Thyroid gland (tissue), 4 donors: ENCODE measurements around the gene PRSS50. TPM values are rescaled to one million over a fixed set of nuclear protein-coding genes. Genes with fewer than 3 reads are reported as not detected.

Experiments
- DNase-seq, 2 donors: peaks; one replicate each; pipeline ENCODE4 v3.0.0-alpha.2; 2019
- H3K27ac ChIP-seq, 3 donors: fragments of 200-600 bp; sonication (generic); 1 replicate in 2 of 3; 2 replicates in 1 of 3; pipeline ENCODE4 v1.5.1; 2016 to 2019; ENCODE audit warnings: mild to moderate bottlenecking in 1 of 3, moderate library complexity in 1 of 3
- H3K27me3 ChIP-seq: fragments of 200-600 bp; sonication (generic); one replicate; pipeline ENCODE4 v1.5.1; 2019
- H3K36me3 ChIP-seq, 2 donors: fragments of 200-600 bp; sonication (generic); one replicate each; pipeline ENCODE4 v1.5.1; 2016 to 2019
- H3K4me1 ChIP-seq, 2 donors: fragments of 200-600 bp; sonication (generic); one replicate each; pipeline ENCODE4 v1.5.1; 2017 to 2019
- H3K4me3 ChIP-seq, 3 donors: fragments of 200-600 bp; sonication (generic); replicated peaks in 1 of 3; 1 replicate in 2 of 3; 2 replicates in 1 of 3; pipeline ENCODE4 v1.5.1; 2016; ENCODE audit warnings: mild to moderate bottlenecking in 1 of 3
- H3K9me3 ChIP-seq: fragments of 200-600 bp; sonication (generic); one replicate; pipeline ENCODE4 v1.5.1; 2017
- POLR2A ChIP-seq, 2 donors: fragments of 450-650 bp; IDR thresholded peaks; one replicate each; pipeline ENCODE4 v1.6.1; 2017; ENCODE audit warnings: antibody characterized with exemption in 2 of 2, mild to moderate bottlenecking in 2 of 2, moderate library complexity in 1 of 2
- WGBS, 2 donors: methylation state at CpG; one replicate each; pipeline ENCODE4 v1.1.5; 2017; 5-methylcytosine and 5-hydroxymethylcytosine counted together
- intact Hi-C: fragments of 100-400 bp; cut with DNase I; formaldehyde crosslinking; loops from one replicate; pipeline ENCODE4 v1.15.1; 2023
- total RNA-seq, 4 donors: library from RNA; depleted of rRNA; stranded (reverse); fragments of >200 nt; gene quantifications; one replicate each; pipeline ENCODE4 v1.2.3, GENCODE V29; 2016
- TF ChIP-seq, protein P1 (sequence below), 6 experiments: fragments of 200-600 bp in 3 of 6; fragments of 450-650 bp in 3 of 6; sonication (generic) in 3 of 6; IDR thresholded peaks; one replicate each; pipeline ENCODE4 v1.5.1; 2016 to 2019; ENCODE audit warnings: antibody characterized with exemption in 6 of 6, mild to moderate bottlenecking in 2 of 6, inconsistent platforms in 1 of 6, moderate library complexity in 1 of 6

Gene PRSS50
- total RNA-seq, 4 donors from 2014 or later, result 1.7 to 6.0 (median 3.6) TPM

DNA sequence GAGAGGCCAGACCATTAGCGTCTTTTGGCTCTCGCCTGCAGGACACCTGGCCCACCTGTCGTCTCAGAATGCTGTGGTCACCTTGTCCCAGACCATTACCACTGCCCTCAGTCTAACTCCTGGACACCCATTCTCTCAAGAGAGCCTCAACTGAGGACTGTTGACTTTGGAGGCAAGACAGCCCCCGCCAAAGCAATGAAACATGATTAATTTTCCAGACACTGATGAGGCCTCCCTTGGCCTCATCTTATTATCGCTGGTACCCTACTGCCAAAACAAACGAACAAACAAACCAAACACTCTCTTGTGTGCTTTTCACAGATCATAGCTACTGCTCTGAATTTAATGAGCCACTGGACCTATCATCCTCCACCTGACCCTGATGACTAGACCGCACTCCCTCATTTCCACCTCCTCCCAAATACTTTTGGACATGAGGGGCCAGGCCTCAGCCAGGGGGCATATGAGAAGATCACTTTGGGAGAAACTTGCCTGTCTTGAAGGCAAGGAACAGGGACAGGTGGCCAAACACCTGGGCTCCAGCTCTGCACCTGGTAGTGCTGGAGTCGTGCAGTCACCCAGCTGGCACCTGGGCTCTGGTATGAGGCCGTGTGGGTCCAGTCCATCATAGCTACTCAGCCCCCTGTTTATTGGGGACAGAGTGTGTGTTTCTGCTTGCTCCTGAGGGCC, 51.8 kb downstream of the PRSS50 start:
- H3K27ac ChIP-seq, result no peak overlapping the region

DNA sequence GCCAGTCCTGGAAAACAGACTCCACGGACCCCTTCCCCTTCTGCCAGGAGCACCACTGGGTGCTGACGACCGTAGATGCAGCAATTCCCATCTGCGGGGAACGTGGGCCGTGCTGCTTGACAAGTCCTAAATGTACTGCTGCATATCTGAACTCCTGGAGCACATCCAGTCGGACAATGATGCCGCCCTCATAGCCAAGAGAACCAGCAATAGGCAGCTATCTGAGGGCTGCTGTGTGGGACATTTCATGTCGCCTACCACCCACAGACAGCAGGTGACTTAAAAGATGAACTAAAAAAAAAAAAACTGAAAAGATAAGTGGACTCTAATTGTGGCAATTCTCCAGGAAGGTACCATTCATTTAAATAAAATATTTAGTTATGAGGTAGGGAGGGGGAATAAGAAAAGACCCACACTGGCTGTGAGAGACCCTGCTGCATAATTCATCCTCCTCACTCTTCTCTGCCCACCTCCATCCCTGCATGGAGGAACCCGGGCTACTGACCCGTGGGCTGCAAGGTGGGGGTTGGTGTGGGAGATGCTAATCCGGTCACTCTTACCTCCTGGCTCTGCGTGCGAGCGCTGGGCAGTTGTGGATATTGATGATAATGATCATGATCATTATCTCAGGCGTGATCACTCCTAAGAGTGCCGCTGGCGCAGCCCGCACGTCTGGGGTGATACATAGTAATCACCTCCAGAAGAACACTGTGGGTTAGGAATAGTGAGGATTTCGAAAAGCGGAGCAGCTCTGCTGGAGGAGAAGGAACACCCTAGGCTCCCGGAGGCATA, 52.5 kb downstream of the PRSS50 start:
- no peaks in the 10 kb centered on the region for H3K27me3 ChIP-seq
- intact Hi-C loops, result no loop called here

More for the DNA sequence above, 51.8 kb downstream of the PRSS50 start:
- no peaks in the 10 kb centered on the region for H3K27me3 ChIP-seq
- DNase-seq, result no peak
- H3K9me3 ChIP-seq, result no peaks in the 10 kb centered on the region
- H3K36me3 ChIP-seq, result no peaks in the 10 kb centered on the region
- WGBS, 2 donors, result 88 to 90% methylated on average over 8 to 9 of the region's 9 CpGs
- intact Hi-C loops, result no loop called here
- no peak for TF ChIP-seq POLR2A (IDR thresholded peaks at IDR 0.05)
- TF ChIP-seq, protein P1, sequence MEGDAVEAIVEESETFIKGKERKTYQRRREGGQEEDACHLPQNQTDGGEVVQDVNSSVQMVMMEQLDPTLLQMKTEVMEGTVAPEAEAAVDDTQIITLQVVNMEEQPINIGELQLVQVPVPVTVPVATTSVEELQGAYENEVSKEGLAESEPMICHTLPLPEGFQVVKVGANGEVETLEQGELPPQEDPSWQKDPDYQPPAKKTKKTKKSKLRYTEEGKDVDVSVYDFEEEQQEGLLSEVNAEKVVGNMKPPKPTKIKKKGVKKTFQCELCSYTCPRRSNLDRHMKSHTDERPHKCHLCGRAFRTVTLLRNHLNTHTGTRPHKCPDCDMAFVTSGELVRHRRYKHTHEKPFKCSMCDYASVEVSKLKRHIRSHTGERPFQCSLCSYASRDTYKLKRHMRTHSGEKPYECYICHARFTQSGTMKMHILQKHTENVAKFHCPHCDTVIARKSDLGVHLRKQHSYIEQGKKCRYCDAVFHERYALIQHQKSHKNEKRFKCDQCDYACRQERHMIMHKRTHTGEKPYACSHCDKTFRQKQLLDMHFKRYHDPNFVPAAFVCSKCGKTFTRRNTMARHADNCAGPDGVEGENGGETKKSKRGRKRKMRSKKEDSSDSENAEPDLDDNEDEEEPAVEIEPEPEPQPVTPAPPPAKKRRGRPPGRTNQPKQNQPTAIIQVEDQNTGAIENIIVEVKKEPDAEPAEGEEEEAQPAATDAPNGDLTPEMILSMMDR (IDR thresholded peaks at IDR 0.05), result no peak
- no peak overlapping the region for H3K4me3 ChIP-seq
- peaks cover 3 to 14% of the 10 kb centered on the region in 2 donors for H3K4me1 ChIP-seq

DNA sequence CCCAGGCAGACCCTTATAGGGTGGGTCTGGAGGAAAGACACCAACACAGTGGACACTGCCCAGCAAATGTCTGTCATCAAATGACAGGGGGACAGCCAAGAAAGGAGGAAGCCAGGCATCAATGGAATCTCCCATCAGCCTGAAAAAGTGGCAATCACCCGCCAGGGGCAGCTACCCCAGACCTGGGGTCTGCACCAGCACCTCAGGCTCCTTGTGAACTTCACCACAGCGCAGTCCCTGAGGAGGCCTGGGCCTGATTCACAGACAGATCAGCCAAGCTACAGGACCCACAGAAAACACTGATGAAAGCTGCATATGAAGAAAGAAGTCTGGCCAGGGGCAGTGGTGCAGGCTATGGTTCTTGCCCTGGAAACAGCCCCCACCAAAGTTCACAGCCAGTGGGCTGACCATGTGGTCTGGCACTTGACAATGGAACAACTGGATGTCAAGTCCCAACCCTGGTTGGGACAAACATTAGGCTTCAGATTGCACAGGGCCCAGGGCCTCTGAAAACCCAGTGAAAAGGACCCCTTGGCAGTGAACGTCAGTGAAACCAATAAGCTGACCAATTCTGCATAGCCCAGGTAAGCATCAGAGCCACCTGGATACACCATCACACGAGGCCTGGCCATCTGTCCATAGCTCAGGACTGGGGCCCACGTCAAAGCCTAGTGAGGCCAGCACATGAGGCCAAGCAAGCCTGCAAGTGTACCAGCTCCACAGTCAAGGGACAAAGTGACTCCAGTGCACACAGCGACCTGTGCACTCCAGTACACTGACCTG, 53.3 kb downstream of the PRSS50 start:
- intact Hi-C loops, result no loop called here
- WGBS, 2 donors, result 96 to 98% methylated on average over 4 to 6 of the region's 6 CpGs
- no peak overlapping the region for H3K4me3 ChIP-seq
- peaks cover 3 to 18% of the 10 kb centered on the region in 2 donors for H3K4me1 ChIP-seq
- H3K27me3 ChIP-seq, result no peaks in the 10 kb centered on the region
- no peak for TF ChIP-seq POLR2A (IDR thresholded peaks at IDR 0.05)
- TF ChIP-seq, protein P1 (IDR thresholded peaks at IDR 0.05), result no peak
- H3K27ac ChIP-seq, result no peak overlapping the region
- H3K9me3 ChIP-seq, result no peaks in the 10 kb centered on the region
- DNase-seq, result no peak
- H3K36me3 ChIP-seq, result no peaks in the 10 kb centered on the region

More for the DNA sequence above, 52.5 kb downstream of the PRSS50 start:
- TF ChIP-seq, protein P1 (IDR thresholded peaks at IDR 0.05), result no peak
- no peak for TF ChIP-seq POLR2A (IDR thresholded peaks at IDR 0.05)
- 79 to 85% methylated on average over 19 to 22 of the region's 23 CpGs for WGBS, 2 donors
- no peak for DNase-seq
- Histone ChIP-seq H3K36me3 (no peaks in the 10 kb centered on the region), H3K9me3 (no peaks in the 10 kb centered on the region), H3K4me3 (no peak overlapping the region), H3K4me1 (peaks cover 3 to 18% of the 10 kb centered on the region in 2 donors), H3K27ac (no peak overlapping the region)

DNA sequence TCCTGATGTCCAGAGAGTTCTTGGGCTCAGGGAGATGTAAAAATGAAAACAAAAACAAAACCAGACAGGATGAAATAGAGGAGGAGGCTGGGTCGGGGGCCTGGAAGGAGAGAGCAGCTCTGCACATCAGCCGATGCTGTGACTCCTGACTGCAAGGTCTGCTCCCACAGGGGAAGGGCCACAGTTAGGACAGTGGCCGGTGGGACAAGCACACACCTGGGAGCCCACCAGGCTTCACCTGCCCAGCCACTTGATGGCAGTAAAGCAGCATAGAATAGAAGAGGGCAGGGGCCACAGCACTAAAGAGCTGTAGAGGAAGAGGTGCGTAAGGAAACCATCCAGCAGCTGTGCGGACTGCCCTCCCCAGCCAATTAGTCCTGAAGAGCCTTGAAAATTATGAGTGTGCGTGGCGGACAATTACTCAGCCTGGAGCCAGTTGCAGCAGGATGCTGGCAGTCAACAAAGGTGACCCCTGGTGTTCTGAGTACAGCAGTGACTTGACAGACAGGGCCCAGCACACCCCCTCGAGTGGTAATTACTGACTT, 54.0 kb downstream of the PRSS50 start:
- Histone ChIP-seq H3K36me3 (no peaks in the 10 kb centered on the region), H3K4me3 (no peak overlapping the region), H3K27me3 (no peaks in the 10 kb centered on the region), H3K9me3 (no peaks in the 10 kb centered on the region), H3K27ac (no peak overlapping the region), H3K4me1 (peaks cover 3 to 18% of the 10 kb centered on the region in 2 donors)
- TF ChIP-seq POLR2A (IDR thresholded peaks at IDR 0.05), result no peak
- TF ChIP-seq, protein P1 (IDR thresholded peaks at IDR 0.05), result no peak
- intact Hi-C loops, result no loop called here
- no peak for DNase-seq
- 71 to 75% methylated on average over 8 of the region's 8 CpGs for WGBS, 2 donors
